Astrocyte of the hippocampus (primary cell): ENCODE results near the gene RAD21L1.

ENCODE experiments used
- DNase-seq: peaks from one replicate; pipeline ENCODE4 v3.0.0; 2011; ENCODE audit warnings: low read depth, low spot score

Gene RAD21L1

DNA sequence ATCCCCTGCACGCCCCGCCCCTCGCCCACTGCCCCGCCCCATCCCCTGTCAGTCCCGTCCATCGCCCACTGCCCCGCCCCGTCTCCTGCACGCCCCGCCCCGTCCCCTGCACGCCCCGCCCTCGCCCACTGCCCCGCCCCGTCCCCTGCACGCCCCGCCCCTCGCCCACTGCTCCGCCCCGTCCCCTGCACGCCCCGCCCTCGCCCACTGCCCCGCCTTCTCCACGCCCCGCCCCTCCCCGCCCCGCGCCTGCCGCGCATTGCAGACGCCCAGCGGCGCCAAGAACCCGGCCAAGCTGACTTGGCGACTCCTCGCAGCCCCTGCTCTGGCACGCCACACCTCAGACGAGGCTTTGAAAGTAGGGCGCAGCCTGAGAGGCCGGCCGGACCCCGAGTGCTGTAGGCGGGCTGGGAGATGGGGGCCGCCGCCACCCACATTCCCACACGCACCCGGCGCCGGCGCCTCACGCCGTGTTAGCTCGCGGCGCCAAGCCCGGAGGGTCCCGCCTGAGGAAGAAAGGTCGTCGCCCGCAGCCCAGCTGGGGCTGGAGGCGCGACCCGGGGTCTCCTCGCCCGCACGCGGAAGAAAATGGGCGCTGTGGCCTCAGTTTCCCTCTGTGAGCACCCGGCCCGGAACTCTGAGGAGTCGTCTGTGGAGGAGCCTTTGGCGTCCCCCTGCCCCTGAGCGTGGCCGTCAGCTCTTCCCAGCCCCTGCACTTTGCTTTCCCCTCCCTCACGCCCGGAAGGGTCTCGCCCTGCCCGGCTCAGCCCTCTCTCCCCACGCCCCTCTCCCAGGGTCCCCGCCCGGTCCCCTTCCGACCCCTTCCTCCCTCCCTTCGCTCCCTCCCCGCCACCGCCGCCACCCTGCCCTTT is at the start of gene RAD21L1:
RAD21L1 (plus strand) TSS at position 262 of the 872 bp plus-strand sequence. CDS start 2,410 bp downstream, outside the sequence.
- DNase-seq, result peak; percentile 85

GRCh38 chr20:1177680-1178079 is 48.2 kb upstream of the RAD21L1 start:
- DNase-seq, result peak; percentile 7

DNA sequence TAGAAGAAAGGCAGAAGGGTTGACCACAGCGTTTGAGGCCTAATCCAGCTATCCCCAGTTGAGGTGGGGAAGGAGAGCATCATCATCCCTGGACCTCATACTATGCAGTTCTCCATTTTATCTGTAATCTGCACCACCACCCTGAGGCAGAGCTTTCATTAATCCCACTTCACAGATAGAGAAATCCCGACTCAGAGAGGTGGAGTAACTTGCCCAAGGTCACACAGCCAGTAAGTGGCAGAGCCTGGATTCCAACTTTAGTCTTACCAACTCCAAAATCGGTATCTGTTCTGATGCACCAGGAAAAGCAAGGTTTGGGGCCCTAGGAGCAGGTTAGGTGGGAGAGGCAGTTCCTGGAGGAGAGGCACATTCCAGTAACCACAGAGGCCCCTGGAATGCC is 47.7 kb upstream of the RAD21L1 start:
- no peak for DNase-seq

GRCh38 chr20:1178623-1179022 is 47.2 kb upstream of the RAD21L1 start:
- no peak for DNase-seq

DNA sequence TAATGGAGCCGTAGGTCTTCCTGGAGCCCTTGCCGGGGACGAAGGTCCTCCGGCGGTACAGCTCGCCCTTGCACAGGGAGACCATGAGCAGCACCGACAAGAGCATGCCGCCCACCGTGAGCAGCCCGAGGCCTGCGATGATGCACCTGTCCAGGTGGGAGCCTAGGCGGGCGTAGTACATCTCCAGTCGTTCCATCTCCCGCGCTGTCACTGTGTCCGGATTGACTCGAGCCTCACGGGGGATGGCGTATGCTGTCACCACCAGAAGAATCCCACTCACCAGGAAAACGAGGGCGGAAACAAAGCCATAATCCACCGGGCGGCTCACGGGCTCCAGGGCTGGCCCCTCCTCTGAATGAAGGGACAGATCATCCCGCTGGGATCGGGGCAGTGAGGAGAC is 44.9 kb upstream of the RAD21L1 start:
- DNase-seq, result no peak

DNA sequence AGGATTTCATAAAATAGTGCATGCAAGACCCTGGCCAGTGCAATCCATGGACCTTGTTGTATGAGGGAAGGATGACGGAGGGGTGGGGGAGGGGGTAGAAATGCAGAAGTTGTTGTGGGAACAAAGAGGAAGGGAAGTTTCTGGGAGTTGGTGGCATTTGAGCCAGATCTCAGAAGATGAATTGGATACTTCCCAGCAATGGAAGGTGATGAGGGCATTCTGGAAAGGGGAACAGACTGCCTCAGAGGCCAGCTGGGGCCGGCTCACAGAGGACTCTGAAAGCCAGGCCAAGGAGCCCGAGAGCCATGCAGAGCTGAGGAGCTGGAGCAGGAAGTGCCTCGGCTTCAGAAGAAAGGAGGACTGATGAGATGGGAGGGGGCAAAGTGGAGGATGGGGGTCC is 43.7 kb upstream of the RAD21L1 start:
- no peak for DNase-seq

GRCh38 chr20:1183153-1183552 is 42.7 kb upstream of the RAD21L1 start:
- DNase-seq, result no peak

GRCh38 chr20:1184260-1184637 is 41.6 kb upstream of the RAD21L1 start:
- no peak for DNase-seq

- peak; percentile 10 for DNase-seq
These were observed 41.1 kb upstream of the RAD21L1 start, which contains the start of gene TMEM74B for GRCh38 chr20:1184638-1185315. TMEM74B (minus strand) TSS chr20:1184981; CDS start chr20:1183801, 1,180 bp downstream.

DNA sequence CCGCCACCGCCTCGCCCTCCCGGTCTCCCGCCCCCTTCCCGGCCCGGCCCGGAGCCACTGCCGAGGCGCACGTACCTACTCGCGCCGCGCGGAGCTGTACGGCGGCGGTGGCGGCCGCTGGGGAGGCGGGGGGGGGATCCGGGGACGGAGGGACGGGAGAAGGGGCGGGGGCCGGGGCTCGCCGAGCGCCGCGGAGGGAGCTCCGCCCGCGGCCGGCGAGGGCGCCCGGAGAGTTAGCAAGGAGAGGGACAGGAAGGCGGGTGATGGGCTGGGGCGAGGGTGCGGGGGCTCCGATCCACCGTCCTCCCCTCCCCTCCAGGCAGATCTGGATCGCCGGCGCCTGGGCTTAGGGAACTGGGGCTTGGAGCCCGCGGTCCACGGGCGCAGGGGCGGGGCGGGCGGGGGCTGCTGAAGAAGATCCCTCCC is 40.5 kb upstream of the RAD21L1 start:
- DNase-seq, result peak; percentile 16

- peak; percentile 62 for DNase-seq
These were observed 40.0 kb upstream of the RAD21L1 start for GRCh38 chr20:1185790-1186334.

- no peak for DNase-seq
These were observed 39.4 kb upstream of the RAD21L1 start for GRCh38 chr20:1186367-1186991.

GRCh38 chr20:1187605-1188171 is 38.2 kb upstream of the RAD21L1 start:
- no peak for DNase-seq

DNA sequence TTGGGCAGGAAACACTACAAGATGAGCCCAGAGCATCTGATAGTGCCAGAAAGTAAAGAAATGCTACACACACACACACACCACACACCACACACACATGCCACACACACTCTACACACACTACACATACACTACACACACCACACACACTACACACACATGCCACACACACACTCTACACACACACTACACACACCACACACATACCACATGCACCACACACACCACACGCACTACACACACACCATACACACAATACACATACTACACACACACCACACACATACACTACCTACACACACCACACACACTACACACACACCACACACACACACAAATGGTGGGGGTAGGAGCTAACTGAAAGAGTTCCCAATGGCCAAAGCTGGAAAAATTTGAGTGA is 37.5 kb upstream of the RAD21L1 start:
- no peak for DNase-seq

- DNase-seq, result no peak
These were observed 36.0 kb upstream of the RAD21L1 start for GRCh38 chr20:1189827-1190226.

DNA sequence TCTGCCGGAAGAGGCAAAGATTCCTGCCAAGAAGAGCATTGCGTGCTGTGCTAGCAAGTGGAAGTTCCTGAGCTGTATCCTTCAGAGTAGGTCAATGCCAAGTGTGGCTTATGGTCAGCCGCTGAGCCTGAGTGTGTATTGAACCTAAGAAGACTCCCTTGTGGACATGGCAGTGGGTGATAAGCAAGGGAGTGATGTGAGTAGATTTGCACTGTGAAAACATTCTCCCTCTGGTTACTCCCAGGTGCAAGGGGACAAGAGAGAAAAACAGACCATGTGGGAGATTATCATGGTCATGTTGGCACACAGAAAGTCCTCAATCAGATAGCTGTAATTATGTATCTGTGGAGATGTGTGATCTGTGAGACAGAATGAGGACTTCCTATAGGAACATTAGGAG is 35.0 kb upstream of the RAD21L1 start:
- no peak for DNase-seq

- DNase-seq, result no peak
These were observed 34.5 kb upstream of the RAD21L1 start for GRCh38 chr20:1191299-1191698.

DNA sequence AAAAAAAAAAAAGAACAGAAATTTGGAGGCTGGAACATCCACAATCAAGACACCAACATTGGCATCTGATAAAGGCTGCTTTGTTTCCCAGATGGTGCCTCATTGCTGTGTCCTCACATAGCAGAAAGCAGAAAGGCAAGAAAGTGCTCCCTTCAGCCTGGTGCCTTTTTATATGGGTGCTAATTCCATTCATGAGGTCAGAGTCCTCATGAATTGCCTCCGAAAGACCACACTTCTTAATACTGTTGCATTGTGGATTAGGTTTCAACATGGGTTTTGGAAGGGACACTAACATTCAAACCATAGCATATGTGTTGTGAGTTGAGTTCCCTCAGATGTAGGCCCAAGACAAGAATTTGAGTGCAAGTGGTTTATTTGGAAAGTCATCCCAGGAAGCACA is 30.6 kb upstream of the RAD21L1 start:
- no peak for DNase-seq

- no peak for DNase-seq
These were observed 29.2 kb upstream of the RAD21L1 start for GRCh38 chr20:1196634-1197033.

DNA sequence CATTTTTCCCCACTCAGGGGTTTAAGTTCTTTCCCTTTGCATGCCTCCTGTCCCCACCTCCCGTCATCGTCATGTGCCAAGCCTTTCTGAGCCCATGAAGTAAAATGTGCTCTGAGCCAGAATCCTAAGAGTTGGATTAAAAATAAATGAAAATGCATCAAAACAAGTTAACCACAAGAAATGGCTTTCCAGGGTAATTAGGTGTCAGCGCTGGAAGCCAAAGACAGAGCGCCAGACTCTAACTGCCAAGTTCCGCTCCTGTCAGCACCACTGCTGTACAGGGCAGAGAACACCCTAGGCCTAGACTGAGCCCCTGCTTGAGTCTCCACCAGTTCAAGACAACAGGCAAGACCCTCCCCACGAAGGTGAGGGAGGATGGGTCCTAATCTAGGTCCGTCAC is 28.0 kb upstream of the RAD21L1 start:
- DNase-seq, result no peak

GRCh38 chr20:1198751-1199150 is 27.1 kb upstream of the RAD21L1 start:
- DNase-seq, result no peak
